Colonic mucosa (tissue), 4 donors: ENCODE measurements around the gene ABHD12B. TPM values are rescaled to one million over a fixed set of nuclear protein-coding genes. Genes with fewer than 3 reads are reported as not detected.
A peak's percentile ranks its signal among the peaks of the same experiment; 100 is the strongest.
"Not testable (repeated sequence)": the region's sequence is repeated elsewhere in the genome, so short reads cannot be mapped to it uniquely, and the experiment has no call there.

ENCODE experiments used
- DNase-seq: peaks from one replicate; pipeline ENCODE4 v3.0.0-alpha.2; 2020
- H3K27ac ChIP-seq: fragments of 200-600 bp; one replicate; pipeline ENCODE4 v1.8.0; 2021
- H3K27me3 ChIP-seq: fragments of 200-600 bp; one replicate; pipeline ENCODE4 v1.8.0; 2021
- H3K36me3 ChIP-seq: fragments of 200-600 bp; one replicate; pipeline ENCODE4 v1.8.0; 2021
- H3K4me1 ChIP-seq: fragments of 200-600 bp; one replicate; pipeline ENCODE4 v1.8.0; 2021; ENCODE audit warnings: mild to moderate bottlenecking
- H3K4me3 ChIP-seq: fragments of 200-600 bp; one replicate; pipeline ENCODE4 v1.8.0; 2021
- H3K9ac ChIP-seq, 2 donors: one replicate each; pipeline ENCODE4 v1.7.0; 2013; ENCODE audit warnings: control low read depth in 2 of 2, low read depth in 2 of 2, low read length in 2 of 2
- H3K9me3 ChIP-seq: fragments of 200-600 bp; one replicate; pipeline ENCODE4 v1.8.0; 2021
- intact Hi-C: fragments of 100-400 bp; cut with DNase I; formaldehyde crosslinking; loops from one replicate; pipeline ENCODE4 v1.14.1; 2022
- total RNA-seq, 2 donors: library from RNA; stranded (reverse); fragmentation: NEBNext Ultra II Directional in 1 of 2; extraction: Animal tissue kit (Norgen Biotek cat#: 25700) in 1 of 2; gene quantifications; one replicate each; pipeline ENCODE4 v1.2.1, GENCODE V29; 2021
- TF ChIP-seq, protein P1 (sequence below): fragments of 200-600 bp; IDR thresholded peaks from one replicate; pipeline ENCODE4 v1.8.0; 2022; ENCODE audit warnings: antibody characterized with exemption, mild to moderate bottlenecking
- donor health status: healthy.
- donor health status: DM: no; HTN: no; CAD: no.
- donor health status: DM: no; HTN: no; CAD: no.

Gene ABHD12B
- total RNA-seq, 2 donors from 2014 or later = 11.0 to 20.7 TPM

DNA sequence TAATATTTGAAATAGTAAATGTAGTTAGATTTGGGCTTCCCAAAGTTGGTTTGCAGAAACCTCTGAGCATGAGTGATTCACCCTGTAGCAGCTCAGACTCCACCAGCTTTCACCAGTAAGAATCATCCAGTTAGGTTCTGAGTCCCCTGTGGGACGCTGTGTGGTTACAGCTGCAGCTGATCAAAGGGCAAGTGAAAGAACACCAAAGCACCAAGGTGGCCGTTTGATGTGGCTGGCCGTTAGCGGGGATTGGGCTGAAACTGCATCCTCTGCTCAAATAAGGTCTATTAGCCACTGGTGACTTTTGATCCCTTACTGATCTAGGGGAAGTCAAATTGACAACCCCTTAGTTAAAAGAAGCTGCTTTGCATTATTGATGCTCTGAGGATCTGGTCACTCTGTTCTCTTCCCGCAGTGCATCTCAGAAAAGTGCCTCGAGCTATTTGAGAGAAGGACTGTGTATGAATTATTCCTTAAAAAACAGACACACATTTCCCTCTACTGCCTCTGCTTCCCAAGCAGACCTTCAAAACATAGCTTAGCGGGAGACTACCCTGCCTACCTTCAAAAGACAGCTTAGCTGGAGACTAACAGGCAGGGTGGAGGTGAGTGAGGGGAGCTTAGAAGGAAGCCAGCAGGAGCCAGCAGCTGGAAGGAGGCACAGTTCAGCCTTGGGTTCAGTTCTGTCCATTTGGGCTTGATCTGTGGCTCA lies 3.7 kb downstream of the ABHD12B start:
- TF ChIP-seq, protein P1, sequence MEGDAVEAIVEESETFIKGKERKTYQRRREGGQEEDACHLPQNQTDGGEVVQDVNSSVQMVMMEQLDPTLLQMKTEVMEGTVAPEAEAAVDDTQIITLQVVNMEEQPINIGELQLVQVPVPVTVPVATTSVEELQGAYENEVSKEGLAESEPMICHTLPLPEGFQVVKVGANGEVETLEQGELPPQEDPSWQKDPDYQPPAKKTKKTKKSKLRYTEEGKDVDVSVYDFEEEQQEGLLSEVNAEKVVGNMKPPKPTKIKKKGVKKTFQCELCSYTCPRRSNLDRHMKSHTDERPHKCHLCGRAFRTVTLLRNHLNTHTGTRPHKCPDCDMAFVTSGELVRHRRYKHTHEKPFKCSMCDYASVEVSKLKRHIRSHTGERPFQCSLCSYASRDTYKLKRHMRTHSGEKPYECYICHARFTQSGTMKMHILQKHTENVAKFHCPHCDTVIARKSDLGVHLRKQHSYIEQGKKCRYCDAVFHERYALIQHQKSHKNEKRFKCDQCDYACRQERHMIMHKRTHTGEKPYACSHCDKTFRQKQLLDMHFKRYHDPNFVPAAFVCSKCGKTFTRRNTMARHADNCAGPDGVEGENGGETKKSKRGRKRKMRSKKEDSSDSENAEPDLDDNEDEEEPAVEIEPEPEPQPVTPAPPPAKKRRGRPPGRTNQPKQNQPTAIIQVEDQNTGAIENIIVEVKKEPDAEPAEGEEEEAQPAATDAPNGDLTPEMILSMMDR = no peak

DNA sequence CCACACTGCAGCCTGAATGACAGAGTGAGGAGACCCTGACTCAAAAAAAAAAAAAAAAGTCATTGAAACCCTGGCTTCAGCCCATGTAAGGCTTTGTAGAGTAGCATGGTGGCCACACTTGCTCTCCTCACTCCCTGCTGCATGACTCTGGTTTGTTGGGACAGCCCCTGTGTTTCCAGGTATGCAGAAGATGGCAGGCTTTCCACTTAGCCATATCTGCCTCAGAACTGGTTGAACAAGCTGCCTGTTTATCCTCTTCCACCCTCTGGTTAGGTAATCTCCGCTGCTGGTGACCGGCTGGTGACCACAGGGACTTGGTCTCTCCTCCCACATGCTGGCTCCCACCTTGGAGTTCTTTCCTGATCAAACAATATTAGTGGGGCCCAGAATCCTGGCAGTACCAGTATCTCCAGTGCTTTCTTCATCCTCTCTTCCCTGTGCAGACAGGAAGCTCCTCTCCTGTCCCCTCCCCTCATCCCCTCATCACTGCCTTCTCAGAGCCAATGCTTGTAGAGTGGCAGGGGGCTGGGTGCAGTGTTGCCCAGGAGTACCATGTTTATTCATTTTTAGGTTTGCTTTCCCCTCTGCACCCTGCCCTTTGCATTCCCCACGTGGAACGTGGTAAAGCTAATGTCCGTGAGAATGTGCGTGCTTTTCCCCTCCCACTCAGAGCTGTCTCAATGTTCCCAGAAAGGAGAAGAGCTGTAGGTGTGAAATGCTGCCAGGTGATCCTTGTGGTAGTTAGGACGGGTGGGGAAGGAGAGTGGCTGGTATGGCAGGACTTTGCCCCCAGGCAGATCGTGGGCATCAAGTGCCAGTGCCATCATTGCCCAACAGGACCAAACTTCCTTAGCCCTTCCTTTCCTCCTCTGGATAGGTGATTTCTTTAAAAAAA lies 11.3 kb downstream of the ABHD12B start:
- peak; percentile 47 for DNase-seq
- H3K27me3 ChIP-seq = no peaks in the 10 kb centered on the region
- no peaks in the 10 kb centered on the region for H3K36me3 ChIP-seq
- TF ChIP-seq, protein P1 = no peak
- no peaks in the 10 kb centered on the region for H3K9me3 ChIP-seq
- H3K9ac ChIP-seq = no peak overlapping the region
- H3K4me3 ChIP-seq = no peak overlapping the region
- peak overlapping the region; percentile 36 for H3K27ac ChIP-seq
- no peaks in the 10 kb centered on the region for H3K4me1 ChIP-seq
- intact Hi-C loops = no loop called here

More for the DNA sequence above, 3.7 kb downstream of the ABHD12B start:
- Histone ChIP-seq H3K36me3 (no peaks in the 10 kb centered on the region), H3K9ac (no peak overlapping the region), H3K4me1 (no peaks in the 10 kb centered on the region), H3K9me3 (no peaks in the 10 kb centered on the region), H3K27me3 (peaks cover 7% of the 10 kb centered on the region), H3K27ac (no peak overlapping the region), H3K4me3 (no peak overlapping the region)
- intact Hi-C loops = no loop called here
- no peak for DNase-seq

DNA sequence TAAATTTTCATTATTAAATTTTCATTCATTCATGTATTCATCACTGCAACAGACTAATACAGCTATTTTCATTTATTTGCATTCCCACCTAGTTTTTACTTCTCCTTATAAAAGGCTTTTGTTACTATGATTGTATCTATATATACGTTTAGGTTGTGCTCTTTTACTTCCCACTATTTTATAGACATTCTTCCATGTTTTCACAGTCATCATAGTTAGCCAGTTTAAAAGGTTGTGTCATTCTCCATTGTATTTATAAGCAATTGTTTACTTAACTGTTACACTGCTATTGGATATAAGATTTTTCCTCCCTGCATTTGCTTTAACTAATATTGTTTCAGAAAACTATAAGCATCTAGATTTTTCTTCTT lies 12.0 kb downstream of the ABHD12B start:
- H3K36me3 ChIP-seq = no peaks in the 10 kb centered on the region
- no peaks in the 10 kb centered on the region for H3K27me3 ChIP-seq
- TF ChIP-seq, protein P1 = no peak
- H3K27ac ChIP-seq = no peak overlapping the region
- DNase-seq = no peak
- no peak overlapping the region for H3K9ac ChIP-seq
- H3K4me1 ChIP-seq = no peaks in the 10 kb centered on the region
- no peak overlapping the region for H3K4me3 ChIP-seq
- no peaks in the 10 kb centered on the region for H3K9me3 ChIP-seq
- intact Hi-C loops = no loop called here

DNA sequence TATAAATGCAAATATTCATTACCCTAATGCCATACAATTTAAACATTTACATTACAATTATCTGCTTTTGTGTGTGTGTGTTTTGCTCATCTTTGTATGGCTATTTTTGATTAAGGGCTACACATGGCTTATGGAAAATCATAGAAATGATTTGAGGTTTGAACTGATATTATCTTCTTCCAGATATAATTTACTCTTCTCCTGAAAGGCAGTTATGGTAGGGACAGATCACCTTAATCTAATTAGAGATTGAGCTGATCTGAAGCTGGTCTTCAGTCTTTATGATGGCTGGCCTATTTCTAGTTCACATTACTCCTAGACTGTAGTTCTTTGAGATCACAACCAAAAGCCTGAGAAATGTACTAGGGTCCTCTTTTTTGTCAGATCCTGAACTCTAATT lies 15.6 kb downstream of the ABHD12B start:
- Histone ChIP-seq H3K9ac (no peak overlapping the region), H3K36me3 (no peaks in the 10 kb centered on the region), H3K27ac (no peak overlapping the region), H3K27me3 (no peaks in the 10 kb centered on the region), H3K9me3 (no peaks in the 10 kb centered on the region), H3K4me3 (no peak overlapping the region), H3K4me1 (no peaks in the 10 kb centered on the region)
- TF ChIP-seq, protein P1 = no peak
- DNase-seq = no peak
- intact Hi-C loops = no loop called here

DNA sequence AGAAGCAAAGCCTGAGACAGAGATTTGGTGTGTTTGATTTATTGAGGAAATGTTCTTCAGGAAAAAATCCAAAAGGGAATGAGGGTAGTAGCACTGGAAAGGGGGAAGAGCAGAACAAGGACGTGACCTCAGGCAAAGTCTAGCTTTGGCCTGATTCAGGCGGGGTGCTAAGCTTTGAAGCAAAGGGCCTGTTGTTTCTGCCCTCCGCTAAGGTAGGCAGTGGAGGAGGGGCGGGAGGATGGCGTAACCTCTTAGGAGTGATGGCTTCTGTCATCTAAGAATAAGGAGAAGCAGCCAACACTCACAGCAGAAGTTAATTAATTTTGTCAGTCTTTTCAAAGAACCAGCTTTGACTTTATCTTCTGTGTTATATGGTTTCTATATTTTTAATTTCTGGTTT lies 20.4 kb downstream of the ABHD12B start:
- no peaks in the 10 kb centered on the region for H3K36me3 ChIP-seq
- no peaks in the 10 kb centered on the region for H3K9me3 ChIP-seq
- no peaks in the 10 kb centered on the region for H3K27me3 ChIP-seq
- no peaks in the 10 kb centered on the region for H3K4me1 ChIP-seq
- no peak overlapping the region for H3K9ac ChIP-seq
- DNase-seq = peak; percentile 34
- no peak overlapping the region for H3K4me3 ChIP-seq
- TF ChIP-seq, protein P1 = no peak
- H3K27ac ChIP-seq = no peak overlapping the region
- intact Hi-C loops = no loop called here

DNA sequence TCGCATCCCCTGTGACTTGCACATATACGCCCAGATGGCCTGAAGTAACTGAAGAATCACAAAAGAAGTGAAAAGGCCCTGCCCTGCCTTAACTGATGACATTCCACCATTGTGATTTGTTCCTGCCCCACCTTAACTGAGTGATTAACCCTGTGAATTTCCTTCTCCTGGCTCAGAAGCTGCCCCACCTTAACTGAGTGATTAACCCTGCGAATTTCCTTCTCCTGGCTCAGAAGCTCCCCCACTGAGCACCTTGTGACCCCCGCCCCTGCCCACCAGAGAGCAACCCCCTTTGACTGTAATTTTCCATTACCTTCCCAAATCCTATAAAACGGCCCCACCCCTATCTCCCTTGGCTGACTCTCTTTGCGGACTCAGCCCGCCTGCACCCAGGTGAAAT lies 24.6 kb downstream of the ABHD12B start:
- H3K9ac ChIP-seq, H3K9me3 ChIP-seq, H3K4me3 ChIP-seq, H3K4me1 ChIP-seq, DNase-seq, intact Hi-C loops, H3K27me3 ChIP-seq, H3K36me3 ChIP-seq: not testable (repeated sequence)
- peak overlapping the region; percentile 63 for H3K27ac ChIP-seq

DNA sequence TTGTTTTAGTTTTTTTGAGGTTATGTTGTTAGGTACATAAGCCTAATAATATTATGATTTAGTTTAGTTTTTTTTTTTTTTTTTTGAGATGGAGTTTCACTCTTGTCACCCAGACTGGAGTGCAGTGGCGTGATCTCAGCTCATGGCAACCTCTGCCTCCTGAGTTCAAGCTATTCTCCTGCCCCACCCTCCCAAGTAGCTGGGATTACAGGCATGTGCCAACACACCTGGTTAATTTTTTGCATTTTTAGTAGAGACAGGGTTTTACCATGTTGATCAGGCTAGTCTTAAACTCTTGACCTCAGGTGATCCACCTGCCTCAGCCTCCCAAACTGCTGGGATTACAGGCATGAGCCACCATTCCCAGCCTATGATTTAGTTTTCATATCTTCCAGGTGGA lies 25.2 kb downstream of the ABHD12B start:
- peak overlapping the region; percentile 63 for H3K27ac ChIP-seq
- H3K36me3 ChIP-seq, H3K9me3 ChIP-seq, intact Hi-C loops, H3K27me3 ChIP-seq, H3K9ac ChIP-seq, H3K4me3 ChIP-seq, H3K4me1 ChIP-seq: not testable (repeated sequence)
- peak; percentile 27 for DNase-seq
